DND-41 (cell line): ENCODE measurements around the gene KLHL20.
"Not testable (repeated sequence)": the region's sequence is repeated elsewhere in the genome, so short reads cannot be mapped to it uniquely, and the experiment has no call there.

ENCODE experiments used
- ATAC-seq: fragments of 200-7000 bp; cut with Tn5 transposase; 3 replicates; pipeline ENCODE4 v1.9.1; 2021; ENCODE audit warnings: low read depth; ENCODE audit not compliant: insufficient read depth
- DNase-seq: peaks from one replicate; pipeline ENCODE4 v3.0.0-alpha.2; 2020
- H2AFZ ChIP-seq: 2 replicates; pipeline ENCODE4 v1.6.0; 2012; ENCODE audit warnings: low read depth, low read length
- H3K27ac ChIP-seq: 2 replicates; pipeline ENCODE4 v1.5.1; 2012; ENCODE audit warnings: low read length, inconsistent platforms
- H3K27me3 ChIP-seq: fragments of 200-600 bp; sonication (generic); 2 replicates; pipeline ENCODE4 v1.6.0; 2012; ENCODE audit warnings: low read length, mild to moderate bottlenecking, inconsistent platforms; ENCODE audit not compliant: insufficient read depth, poor library complexity
- H3K36me3 ChIP-seq: 2 replicates; pipeline ENCODE4 v1.5.1; 2012; ENCODE audit warnings: low read length, inconsistent platforms; ENCODE audit not compliant: insufficient read depth
- H3K4me1 ChIP-seq: 2 replicates; pipeline ENCODE4 v1.5.1; 2012; ENCODE audit warnings: mild to moderate bottlenecking, low read length; ENCODE audit not compliant: insufficient read depth
- H3K4me2 ChIP-seq: 2 replicates; pipeline ENCODE4 v1.6.0; 2012; ENCODE audit warnings: mild to moderate bottlenecking, moderate library complexity, low read length, inconsistent platforms; ENCODE audit not compliant: insufficient read depth
- H3K4me3 ChIP-seq, 2 experiments: fragments of 200-600 bp in 1 of 2; shearing (Covaris generic) in 1 of 2; 2 replicates each; pipeline ENCODE4 v1.5.1; 2012 to 2016; ENCODE audit warnings: inconsistent platforms in 2 of 2, low read length in 2 of 2, mild to moderate bottlenecking in 2 of 2, low read depth in 1 of 2, moderate library complexity in 1 of 2
- H3K79me2 ChIP-seq: 2 replicates; pipeline ENCODE4 v1.6.0; 2012; ENCODE audit warnings: low read length, inconsistent platforms; ENCODE audit not compliant: insufficient read depth
- H3K9ac ChIP-seq: 2 replicates; pipeline ENCODE4 v1.6.0; 2012; ENCODE audit warnings: low read depth, mild to moderate bottlenecking, inconsistent platforms, low read length, moderate library complexity
- H3K9me3 ChIP-seq: 2 replicates; pipeline ENCODE4 v1.5.1; 2012; ENCODE audit warnings: low read length, moderate library complexity, mild to moderate bottlenecking, inconsistent platforms; ENCODE audit not compliant: insufficient read depth, severe bottlenecking
- H4K20me1 ChIP-seq: 2 replicates; pipeline ENCODE4 v1.6.0; 2012; ENCODE audit warnings: low read length; ENCODE audit not compliant: insufficient read depth
- EZH2 ChIP-seq: IDR thresholded peaks from 3 replicates; pipeline ENCODE4 v1.6.1; 2012; ENCODE audit warnings: borderline replicate concordance, low read depth, mild to moderate bottlenecking, moderate library complexity, low read length, inconsistent platforms; ENCODE audit not compliant: severe bottlenecking
- TF ChIP-seq, protein P1 (sequence below): IDR thresholded peaks from 2 replicates; pipeline ENCODE4 v1.5.1; 2012; ENCODE audit warnings: borderline replicate concordance, low read length, moderate library complexity, mild to moderate bottlenecking; ENCODE audit not compliant: poor library complexity, severe bottlenecking; ENCODE audit errors: extremely low read depth

Gene KLHL20

GRCh38 chr1:173758110-173758509 is 43.3 kb downstream of the KLHL20 start:
- Histone ChIP-seq H3K27me3 (no peaks in the 10 kb centered on the region), H3K27ac (no peak overlapping the region), H3K4me3 (no peak overlapping the region), H2AFZ (no peak overlapping the region), H3K9me3 (no peaks in the 10 kb centered on the region), H3K79me2 (no peaks in the 10 kb centered on the region), H3K4me1 (no peaks in the 10 kb centered on the region), H3K36me3 (peaks cover 60% of the 10 kb centered on the region), H3K4me2 (no peak overlapping the region), H3K9ac (no peak overlapping the region), H4K20me1 (no peaks in the 10 kb centered on the region)
- no peak for TF ChIP-seq EZH2
- TF ChIP-seq, protein P1, sequence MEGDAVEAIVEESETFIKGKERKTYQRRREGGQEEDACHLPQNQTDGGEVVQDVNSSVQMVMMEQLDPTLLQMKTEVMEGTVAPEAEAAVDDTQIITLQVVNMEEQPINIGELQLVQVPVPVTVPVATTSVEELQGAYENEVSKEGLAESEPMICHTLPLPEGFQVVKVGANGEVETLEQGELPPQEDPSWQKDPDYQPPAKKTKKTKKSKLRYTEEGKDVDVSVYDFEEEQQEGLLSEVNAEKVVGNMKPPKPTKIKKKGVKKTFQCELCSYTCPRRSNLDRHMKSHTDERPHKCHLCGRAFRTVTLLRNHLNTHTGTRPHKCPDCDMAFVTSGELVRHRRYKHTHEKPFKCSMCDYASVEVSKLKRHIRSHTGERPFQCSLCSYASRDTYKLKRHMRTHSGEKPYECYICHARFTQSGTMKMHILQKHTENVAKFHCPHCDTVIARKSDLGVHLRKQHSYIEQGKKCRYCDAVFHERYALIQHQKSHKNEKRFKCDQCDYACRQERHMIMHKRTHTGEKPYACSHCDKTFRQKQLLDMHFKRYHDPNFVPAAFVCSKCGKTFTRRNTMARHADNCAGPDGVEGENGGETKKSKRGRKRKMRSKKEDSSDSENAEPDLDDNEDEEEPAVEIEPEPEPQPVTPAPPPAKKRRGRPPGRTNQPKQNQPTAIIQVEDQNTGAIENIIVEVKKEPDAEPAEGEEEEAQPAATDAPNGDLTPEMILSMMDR = no peak
- ATAC-seq (no peak), DNase-seq (no peak)

DNA sequence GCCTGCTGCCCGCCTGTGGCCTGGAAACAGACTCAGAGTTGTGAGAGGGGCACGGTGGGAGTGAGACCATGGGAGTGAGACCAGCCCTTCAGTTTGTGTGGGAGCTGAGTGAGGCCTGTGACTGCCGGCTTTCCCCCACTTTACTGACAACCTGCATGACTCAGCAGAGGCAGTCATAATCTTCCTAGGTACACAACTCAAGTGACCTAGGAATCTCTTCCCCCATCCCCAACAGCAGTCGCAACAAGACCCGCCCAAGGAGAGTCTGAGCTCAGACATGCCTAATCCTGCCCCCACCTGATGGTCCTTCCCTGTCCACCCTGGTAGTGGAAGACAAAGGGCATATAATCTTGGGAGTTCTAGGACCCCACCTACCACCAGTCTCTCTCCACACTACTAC is 44.2 kb downstream of the KLHL20 start:
- Histone ChIP-seq H3K9me3 (no peaks in the 10 kb centered on the region), H3K4me3 (no peak overlapping the region), H3K4me2 (no peak overlapping the region), H3K27me3 (no peaks in the 10 kb centered on the region), H4K20me1 (no peaks in the 10 kb centered on the region), H2AFZ (no peak overlapping the region), H3K79me2 (no peaks in the 10 kb centered on the region), H3K9ac (no peak overlapping the region), H3K4me1 (no peaks in the 10 kb centered on the region), H3K36me3 (peaks cover 54% of the 10 kb centered on the region), H3K27ac (no peak overlapping the region)
- no peak for ATAC-seq
- DNase-seq = no peak
- TF ChIP-seq, protein P1 = no peak
- TF ChIP-seq EZH2 = no peak

DNA sequence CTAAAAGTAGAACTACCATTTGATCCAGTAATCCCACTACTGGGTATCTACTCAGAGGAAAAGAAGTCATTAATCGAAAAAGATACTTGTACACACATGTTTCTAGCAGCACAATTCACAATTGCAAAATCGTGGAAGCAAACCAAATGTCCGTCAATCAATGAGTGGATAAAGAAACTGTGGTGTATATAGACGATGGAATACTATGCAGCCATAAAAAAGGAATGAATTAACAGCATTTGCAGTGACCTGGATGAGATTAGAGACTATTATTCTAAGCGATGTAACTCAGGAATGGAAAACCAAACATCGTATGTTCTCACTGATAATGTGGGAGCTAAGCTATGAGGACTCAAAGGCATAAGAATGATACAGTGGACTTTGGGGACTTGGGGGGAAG is 49.5 kb downstream of the KLHL20 start:
- not testable (repeated sequence) for H3K27ac ChIP-seq, H3K4me2 ChIP-seq, H4K20me1 ChIP-seq, DNase-seq, H3K9ac ChIP-seq, H3K9me3 ChIP-seq, H3K79me2 ChIP-seq, H3K27me3 ChIP-seq, H2AFZ ChIP-seq, H3K4me3 ChIP-seq, ATAC-seq, H3K4me1 ChIP-seq
- H3K36me3 ChIP-seq = peaks cover 28% of the 10 kb centered on the region

DNA sequence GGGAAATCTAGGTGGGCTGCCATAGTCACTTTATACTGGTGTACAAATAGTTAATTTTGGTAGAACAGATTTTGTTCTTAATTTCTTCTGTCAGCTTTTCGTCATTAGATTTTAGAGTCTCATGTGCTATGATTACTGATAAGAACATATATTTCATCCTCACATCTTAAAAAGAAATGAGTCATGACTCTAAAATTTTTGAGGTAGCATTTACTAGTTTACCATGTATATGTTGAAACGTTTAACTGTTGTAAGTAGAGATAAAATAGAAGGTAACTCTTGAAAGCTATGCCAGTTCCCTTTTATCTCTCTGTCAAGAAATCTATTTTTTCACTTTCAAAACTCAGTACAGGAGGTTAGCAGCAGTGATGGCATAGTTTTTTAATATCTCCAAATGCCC is 53.4 kb downstream of the KLHL20 start:
- no peak overlapping the region for H3K4me3 ChIP-seq
- peaks cover 23% of the 10 kb centered on the region for H3K36me3 ChIP-seq
- no peaks in the 10 kb centered on the region for H3K4me1 ChIP-seq
- H3K27ac ChIP-seq = no peak overlapping the region
- no peaks in the 10 kb centered on the region for H4K20me1 ChIP-seq
- ATAC-seq (no peak), DNase-seq (no peak)
- no peaks in the 10 kb centered on the region for H3K9me3 ChIP-seq
- H3K9ac ChIP-seq = no peak overlapping the region
- H2AFZ ChIP-seq = no peak overlapping the region
- no peak for TF ChIP-seq EZH2
- TF ChIP-seq, protein P1 = no peak
- H3K4me2 ChIP-seq = no peak overlapping the region
- no peaks in the 10 kb centered on the region for H3K27me3 ChIP-seq
- no peaks in the 10 kb centered on the region for H3K79me2 ChIP-seq
